ENCODE data around the gene SAPCD2. TPM values are rescaled to one million over a fixed set of nuclear protein-coding genes. Genes with fewer than 3 reads are reported as not detected.

SAPCD2 gene
- total and polyA plus RNA-seq, 9 of the 15 experiments (the other 6 are each of a cell fraction or from before 2014, with no cell fraction given), result 3.4 to 91.8 (median 18.8) TPM

DNA sequence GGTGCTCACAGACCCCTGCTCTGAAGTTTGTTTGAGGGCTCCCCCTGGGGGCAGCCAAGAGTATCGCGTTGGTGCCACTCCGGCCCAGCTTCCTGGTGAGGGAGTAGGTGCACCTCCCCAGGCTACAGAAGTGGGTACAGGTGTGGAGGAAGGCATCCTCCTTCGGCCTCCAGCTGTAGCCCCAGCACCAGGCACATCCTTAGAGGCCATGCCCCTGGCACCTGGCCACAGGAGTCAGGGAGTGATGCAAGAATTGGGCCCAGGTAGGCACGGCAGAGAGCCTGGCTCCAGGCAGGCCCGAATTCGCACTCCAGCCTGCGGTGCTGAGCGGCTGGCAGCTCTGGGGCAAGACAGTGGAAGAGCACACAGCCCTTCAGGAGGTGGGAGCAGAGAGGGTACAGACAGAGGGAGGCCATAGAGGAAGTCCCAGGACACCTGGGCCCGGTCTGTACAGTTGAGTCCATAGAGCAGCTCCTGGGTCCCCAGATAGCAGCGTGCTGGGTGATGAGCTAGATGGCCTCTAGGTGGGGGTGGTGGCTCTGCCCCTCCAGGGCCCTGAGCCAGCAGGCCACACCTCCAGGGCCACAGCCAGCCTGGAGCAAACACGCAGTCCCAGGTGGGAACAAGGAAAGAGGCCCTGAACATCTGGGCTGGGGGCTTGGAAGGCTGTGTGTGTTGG is 2.4 kb downstream of the SAPCD2 start (continued):
- TF ChIP-seq ZBTB7A (IDR thresholded peaks at IDR 0.05; ENCODE audit: borderline replicate concordance, control insufficient read depth, low read depth, low read length) (peak; percentile 69; the same call in 1 of the 2 replicates), KAT7 (CRISPR knock-in tag; IDR thresholded peaks at IDR 0.05; ENCODE audit: borderline replicate concordance) (peak; percentile 57; the same call in 1 of the 2 replicates), TRIM24 (IDR thresholded peaks at IDR 0.05) (no peak), ZNF316 (IDR thresholded peaks at IDR 0.05) (no peak), MTA3 (IDR thresholded peaks at IDR 0.05; ENCODE audit: borderline replicate concordance) (peak; percentile 53; the same call in 1 of the 2 replicates), ZNF165 (CRISPR knock-in tag; IDR thresholded peaks at IDR 0.05; ENCODE audit: borderline replicate concordance) (no peak), SRSF1 (IDR thresholded peaks at IDR 0.05; ENCODE audit: low read depth, low read length) (no peak), CTCF (IDR thresholded peaks at IDR 0.05 in 2 of 3, conservative IDR thresholded peaks at IDR 0.05 in 1 of 3; ENCODE audit: insufficient read depth in 2 of 3, low read depth in 1 of 3, low read length in 3 of 3) (peak; percentile 76 to 89 (median 84)), XRCC4 (IDR thresholded peaks at IDR 0.05; ENCODE audit: extremely low read depth, insufficient read depth, insufficient read length) (no peak), KHSRP (IDR thresholded peaks at IDR 0.05) (no peak), NFE2 (IDR thresholded peaks at IDR 0.05; ENCODE audit: low read depth) (no peak), SIN3A (IDR thresholded peaks at IDR 0.05; ENCODE audit: borderline replicate concordance in 2 of 2, control insufficient read depth in 1 of 2, low read depth in 2 of 2, low read length in 2 of 2) (peak in 1 of 2 experiments; percentile 49; a peak in 1 of 4 replicates), RB1 (IDR thresholded peaks at IDR 0.05; ENCODE audit: low read depth) (peak; percentile 12; the same call in 1 of the 2 replicates), CREBBP (IDR thresholded peaks at IDR 0.05; ENCODE audit: low read depth, low read length) (no peak)
- TF ChIP-seq, protein P1, sequence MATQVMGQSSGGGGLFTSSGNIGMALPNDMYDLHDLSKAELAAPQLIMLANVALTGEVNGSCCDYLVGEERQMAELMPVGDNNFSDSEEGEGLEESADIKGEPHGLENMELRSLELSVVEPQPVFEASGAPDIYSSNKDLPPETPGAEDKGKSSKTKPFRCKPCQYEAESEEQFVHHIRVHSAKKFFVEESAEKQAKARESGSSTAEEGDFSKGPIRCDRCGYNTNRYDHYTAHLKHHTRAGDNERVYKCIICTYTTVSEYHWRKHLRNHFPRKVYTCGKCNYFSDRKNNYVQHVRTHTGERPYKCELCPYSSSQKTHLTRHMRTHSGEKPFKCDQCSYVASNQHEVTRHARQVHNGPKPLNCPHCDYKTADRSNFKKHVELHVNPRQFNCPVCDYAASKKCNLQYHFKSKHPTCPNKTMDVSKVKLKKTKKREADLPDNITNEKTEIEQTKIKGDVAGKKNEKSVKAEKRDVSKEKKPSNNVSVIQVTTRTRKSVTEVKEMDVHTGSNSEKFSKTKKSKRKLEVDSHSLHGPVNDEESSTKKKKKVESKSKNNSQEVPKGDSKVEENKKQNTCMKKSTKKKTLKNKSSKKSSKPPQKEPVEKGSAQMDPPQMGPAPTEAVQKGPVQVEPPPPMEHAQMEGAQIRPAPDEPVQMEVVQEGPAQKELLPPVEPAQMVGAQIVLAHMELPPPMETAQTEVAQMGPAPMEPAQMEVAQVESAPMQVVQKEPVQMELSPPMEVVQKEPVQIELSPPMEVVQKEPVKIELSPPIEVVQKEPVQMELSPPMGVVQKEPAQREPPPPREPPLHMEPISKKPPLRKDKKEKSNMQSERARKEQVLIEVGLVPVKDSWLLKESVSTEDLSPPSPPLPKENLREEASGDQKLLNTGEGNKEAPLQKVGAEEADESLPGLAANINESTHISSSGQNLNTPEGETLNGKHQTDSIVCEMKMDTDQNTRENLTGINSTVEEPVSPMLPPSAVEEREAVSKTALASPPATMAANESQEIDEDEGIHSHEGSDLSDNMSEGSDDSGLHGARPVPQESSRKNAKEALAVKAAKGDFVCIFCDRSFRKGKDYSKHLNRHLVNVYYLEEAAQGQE (IDR thresholded peaks at IDR 0.05; ENCODE audit: borderline replicate concordance), result peak; percentile 32; the same call in 1 of the 2 replicates
- TF ChIP-seq, protein P1 (CRISPR knock-in tag; IDR thresholded peaks at IDR 0.05; ENCODE audit: low read depth), result 0 out of 2 replicates have a peak, but pooled peaks have one; percentile 44
- TF ChIP-seq, protein P2, sequence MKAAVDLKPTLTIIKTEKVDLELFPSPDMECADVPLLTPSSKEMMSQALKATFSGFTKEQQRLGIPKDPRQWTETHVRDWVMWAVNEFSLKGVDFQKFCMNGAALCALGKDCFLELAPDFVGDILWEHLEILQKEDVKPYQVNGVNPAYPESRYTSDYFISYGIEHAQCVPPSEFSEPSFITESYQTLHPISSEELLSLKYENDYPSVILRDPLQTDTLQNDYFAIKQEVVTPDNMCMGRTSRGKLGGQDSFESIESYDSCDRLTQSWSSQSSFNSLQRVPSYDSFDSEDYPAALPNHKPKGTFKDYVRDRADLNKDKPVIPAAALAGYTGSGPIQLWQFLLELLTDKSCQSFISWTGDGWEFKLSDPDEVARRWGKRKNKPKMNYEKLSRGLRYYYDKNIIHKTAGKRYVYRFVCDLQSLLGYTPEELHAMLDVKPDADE (conservative IDR thresholded peaks at IDR 0.05; ENCODE audit: control insufficient read depth, low read depth, low read length), result 0 out of 2 replicates have a peak, but pooled peaks have one; percentile 29

All from K562 (cell line).